8988T (cell line): ENCODE results near the gene RPS4Y2.

Experiments
- DNase-seq: peaks from one replicate; pipeline ENCODE4 v3.0.0; 2011

Gene RPS4Y2

GRCh38 chrY:20755808-20756207 is at the start of gene RPS4Y2:
Gene RPS4Y2, plus strand, starts transcription at chrY:20756108. Its CDS starts 56 bp downstream, at chrY:20756164.
- no peak for DNase-seq

GRCh38 chrY:20714391-20714790 is 41.5 kb upstream of the RPS4Y2 start:
- no peak for DNase-seq

GRCh38 chrY:20726184-20726907 is 29.6 kb upstream of the RPS4Y2 start:
- no peak for DNase-seq

- DNase-seq, result no peak
These were observed 20.7 kb upstream of the RPS4Y2 start for GRCh38 chrY:20735200-20735599.

- no peak for DNase-seq
These were observed 16.1 kb upstream of the RPS4Y2 start for GRCh38 chrY:20739806-20740205.

- no peak for DNase-seq
These were observed 15.3 kb upstream of the RPS4Y2 start for GRCh38 chrY:20740609-20741008.

- no peak for DNase-seq
These were observed 10.8 kb upstream of the RPS4Y2 start for GRCh38 chrY:20745060-20745459.

- DNase-seq, result no peak
These were observed 9.0 kb upstream of the RPS4Y2 start for GRCh38 chrY:20746919-20747318.

- DNase-seq, result no peak
These were observed 8.0 kb downstream of the RPS4Y2 start for GRCh38 chrY:20763869-20764268.

- DNase-seq, result no peak
These were observed 9.2 kb downstream of the RPS4Y2 start for GRCh38 chrY:20765117-20765516.

- no peak for DNase-seq
These were observed 14.8 kb downstream of the RPS4Y2 start for GRCh38 chrY:20770755-20771154.

- DNase-seq, result no peak
These were observed 20.2 kb downstream of the RPS4Y2 start for GRCh38 chrY:20776104-20776503.

- DNase-seq, result no peak
These were observed 24.3 kb downstream of the RPS4Y2 start for GRCh38 chrY:20780104-20780654.

GRCh38 chrY:20780776-20781175 is 24.9 kb downstream of the RPS4Y2 start:
- DNase-seq, result no peak

- DNase-seq, result no peak
These were observed 25.5 kb downstream of the RPS4Y2 start for GRCh38 chrY:20781408-20781807.

GRCh38 chrY:20784965-20785364 is 29.1 kb downstream of the RPS4Y2 start:
- DNase-seq, result no peak

GRCh38 chrY:20787076-20787475 is 31.2 kb downstream of the RPS4Y2 start:
- DNase-seq, result no peak

- no peak for DNase-seq
These were observed 42.6 kb downstream of the RPS4Y2 start for GRCh38 chrY:20798351-20799049.

- no peak for DNase-seq
These were observed 46.8 kb downstream of the RPS4Y2 start for GRCh38 chrY:20802659-20803058.

GRCh38 chrY:20806243-20806642 is 50.3 kb downstream of the RPS4Y2 start:
- no peak for DNase-seq

- DNase-seq, result no peak
These were observed 57.6 kb downstream of the RPS4Y2 start for GRCh38 chrY:20813459-20813858.

- no peak for DNase-seq
These were observed 58.9 kb downstream of the RPS4Y2 start for GRCh38 chrY:20814794-20815193.

GRCh38 chrY:20817067-20817466 is 61.2 kb downstream of the RPS4Y2 start:
- DNase-seq, result no peak
